ENCODE results near the gene ERICH2.

ERICH2 gene

DNA sequence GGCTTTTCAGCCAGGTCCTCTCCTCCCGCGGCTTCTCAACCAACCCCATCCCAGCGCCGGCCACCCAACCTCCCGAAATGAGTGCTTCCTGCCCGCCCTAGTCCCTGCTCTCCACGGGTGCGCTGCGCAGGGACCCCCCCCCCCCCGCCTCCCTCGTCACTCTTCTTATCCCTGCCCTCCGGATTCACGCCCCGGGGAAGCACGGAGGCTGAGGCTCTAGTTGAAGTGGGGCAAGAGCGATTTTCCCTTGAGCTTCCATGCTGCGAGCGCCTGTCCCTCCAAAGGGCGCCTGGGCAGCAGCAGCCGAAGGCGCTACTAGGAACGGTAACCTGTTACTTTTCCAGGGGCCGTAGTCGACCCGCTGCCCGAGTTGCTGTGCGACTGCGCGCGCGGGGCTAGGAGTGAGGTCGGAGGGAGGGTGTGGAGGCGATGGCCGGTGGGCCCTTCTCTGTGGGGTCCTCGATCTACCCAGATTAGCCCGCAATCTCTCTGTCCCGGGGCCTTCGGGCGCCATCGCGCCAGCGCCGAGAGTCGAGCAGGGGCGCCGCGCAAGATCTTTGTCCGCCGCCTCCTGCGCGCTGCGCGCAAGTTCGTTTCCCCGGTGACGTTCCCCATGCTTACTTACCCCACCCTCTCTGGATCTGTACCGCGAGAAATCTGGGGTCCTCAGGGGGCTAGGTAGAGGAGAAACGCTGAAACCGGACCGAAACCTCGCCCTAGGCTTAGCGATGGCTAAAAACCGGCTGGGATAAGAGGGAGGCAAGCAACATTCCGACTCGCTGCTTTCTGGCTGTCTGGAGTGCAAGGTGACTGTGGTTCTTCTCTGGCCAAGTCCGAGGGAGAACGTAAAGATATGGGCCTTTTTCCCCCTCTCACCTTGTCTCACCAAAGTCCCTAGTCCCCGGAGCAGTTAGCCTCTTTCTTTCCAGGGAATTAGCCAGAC, 47.2 kb downstream of the ERICH2 start:
- DNase-seq (ENCODE audit: low read depth in 2 of 2) = no peak

DNA sequence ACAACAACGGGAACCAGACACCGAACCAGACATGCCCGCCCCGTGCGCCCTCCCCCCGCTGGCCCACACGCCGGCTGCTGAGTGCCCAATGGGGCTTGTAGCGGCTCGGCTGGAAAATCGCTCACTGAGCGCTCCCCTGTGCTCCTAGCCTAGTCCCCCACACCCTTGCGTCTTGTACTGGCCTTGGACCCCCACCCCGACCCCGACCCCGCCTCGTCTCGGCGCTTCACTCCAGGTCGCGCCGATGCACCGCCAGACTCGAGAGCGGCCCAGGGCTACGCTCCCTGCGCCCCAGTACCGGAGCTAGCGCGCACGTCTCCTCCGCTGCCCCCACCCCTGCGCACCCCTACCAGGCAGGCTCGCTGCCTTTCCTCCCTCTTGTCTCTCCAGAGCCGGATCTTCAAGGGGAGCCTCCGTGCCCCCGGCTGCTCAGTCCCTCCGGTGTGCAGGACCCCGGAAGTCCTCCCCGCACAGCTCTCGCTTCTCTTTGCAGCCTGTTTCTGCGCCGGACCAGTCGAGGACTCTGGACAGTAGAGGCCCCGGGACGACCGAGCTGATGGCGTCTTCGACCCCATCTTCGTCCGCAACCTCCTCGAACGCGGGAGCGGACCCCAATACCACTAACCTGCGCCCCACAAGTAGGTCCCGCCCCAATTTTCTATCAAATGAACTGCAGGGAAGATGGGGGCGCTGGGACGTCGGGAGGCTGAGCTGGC, 48.0 kb downstream of the ERICH2 start:
- DNase-seq (ENCODE audit: low read depth in 2 of 2) = no peak

DNA sequence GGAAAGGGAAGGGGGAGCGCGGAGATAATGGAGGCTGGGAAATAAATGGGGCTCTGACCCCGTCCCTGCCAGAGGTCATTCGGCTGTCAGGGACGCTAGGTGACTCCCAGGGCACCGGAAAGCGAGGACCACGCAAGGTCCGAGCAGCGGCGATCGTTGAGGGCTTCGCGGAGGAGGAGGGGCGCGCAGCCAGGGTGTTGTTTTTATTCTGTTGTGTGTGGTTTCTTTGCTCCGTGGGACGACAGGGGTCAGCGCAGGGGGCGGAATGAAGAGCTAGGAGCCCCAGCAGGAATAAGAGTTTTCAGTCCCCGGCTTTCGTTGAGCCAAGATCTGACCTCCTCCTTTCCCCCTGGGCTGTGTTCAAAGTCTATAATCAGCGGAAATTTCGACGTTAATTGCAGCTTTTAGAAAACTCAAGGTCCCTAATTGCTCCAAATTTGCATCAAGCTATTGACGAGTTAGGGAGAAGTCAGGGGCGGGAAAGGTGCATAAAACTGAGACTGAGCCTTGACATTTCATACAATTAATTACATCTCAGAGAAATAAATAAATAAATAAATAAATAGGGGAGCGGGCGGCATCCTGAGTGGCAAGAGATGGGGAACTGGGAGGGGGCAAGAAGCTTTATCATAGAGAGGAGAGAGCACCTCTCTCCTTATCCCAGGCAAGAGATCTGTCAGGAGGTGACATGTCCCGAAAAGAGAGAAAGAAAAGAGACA, 48.7 kb downstream of the ERICH2 start:
- DNase-seq (ENCODE audit: low read depth in 2 of 2) = no peak

DNA sequence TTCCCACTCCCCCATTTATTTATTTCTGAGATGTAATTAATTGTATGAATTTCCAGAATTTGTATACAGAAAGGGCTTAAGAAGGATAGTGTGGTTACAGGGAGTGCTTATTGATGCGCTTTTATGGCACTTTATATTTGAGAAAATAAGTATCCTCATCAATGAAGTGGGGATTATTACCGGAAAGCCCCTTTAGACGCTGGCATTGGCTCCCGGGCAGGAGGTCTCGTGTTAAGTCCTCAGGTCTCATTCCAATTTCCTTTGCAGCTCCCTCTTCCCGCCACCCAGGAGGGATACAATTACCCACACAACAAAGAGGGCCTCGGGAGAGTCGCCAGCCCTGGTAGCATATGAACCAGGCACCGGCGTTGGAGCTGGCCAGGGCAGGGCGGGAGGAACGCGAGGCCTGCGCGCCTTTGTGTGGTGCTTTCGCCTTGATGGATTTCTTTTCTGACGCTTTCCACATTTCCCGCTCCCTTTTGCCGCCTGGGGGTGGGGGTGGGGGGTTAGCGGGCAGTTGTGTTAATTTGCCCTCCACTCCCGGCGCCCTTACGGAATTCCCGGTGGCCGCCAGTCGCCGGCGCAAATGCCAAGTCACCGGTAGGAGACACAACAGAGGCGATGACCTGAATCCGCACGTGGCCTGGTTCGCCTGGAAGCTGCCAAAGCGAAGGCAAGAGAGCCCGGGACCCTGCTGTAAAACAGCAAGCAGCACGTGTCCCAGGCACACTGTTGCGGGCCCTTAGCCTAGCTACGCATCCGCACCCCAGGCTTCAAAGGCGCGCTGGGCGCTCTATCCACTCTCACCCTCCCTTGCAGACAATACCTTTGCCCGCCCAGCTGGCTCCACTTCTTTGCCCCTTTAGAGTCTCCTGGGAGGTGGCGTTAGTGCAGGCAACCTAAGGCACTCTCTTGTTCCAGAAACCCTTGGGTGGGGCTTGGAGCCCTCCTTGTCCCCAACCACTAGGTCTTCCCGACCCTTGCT, 49.8 kb downstream of the ERICH2 start:
- no peak for DNase-seq (ENCODE audit: low read depth in 2 of 2)

DNA sequence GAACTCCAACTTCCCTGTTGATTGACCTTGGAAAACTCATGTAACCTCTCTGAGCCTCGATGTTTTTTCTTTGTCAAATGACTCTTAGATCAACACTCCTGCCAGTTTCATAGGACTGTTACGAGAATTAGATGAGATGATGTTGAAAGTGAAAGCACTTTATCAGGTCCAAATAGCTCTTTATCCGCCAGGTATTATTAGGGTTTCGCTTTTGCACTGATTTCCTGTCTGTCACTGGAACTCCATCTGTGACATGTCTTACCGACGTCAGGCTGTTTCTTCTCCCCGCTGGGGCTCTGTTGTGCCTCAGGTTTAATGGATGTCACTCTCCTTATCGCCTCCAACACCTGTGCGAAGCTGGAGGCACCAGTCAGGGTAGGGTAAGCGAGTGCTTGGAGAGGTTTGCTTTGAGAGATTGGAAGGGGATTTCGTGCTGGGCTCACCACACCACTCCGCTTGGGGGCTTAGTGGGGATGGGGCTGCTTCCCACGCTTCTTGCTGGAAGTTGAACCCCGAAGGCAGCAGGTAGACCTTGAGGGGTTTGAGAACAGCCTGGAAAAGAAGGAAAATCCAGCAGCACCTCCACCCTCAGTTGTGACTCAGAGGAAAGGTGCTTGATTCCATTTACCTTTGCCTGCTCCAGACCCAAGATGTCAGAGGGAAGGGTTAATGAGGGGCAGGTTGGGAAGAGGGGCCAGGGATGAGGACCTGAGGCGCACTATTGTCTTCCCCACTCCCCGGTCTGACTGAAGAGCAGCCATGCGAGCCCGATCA, 50.8 kb downstream of the ERICH2 start:
- DNase-seq (ENCODE audit: low read depth in 2 of 2) = no peak

DNA sequence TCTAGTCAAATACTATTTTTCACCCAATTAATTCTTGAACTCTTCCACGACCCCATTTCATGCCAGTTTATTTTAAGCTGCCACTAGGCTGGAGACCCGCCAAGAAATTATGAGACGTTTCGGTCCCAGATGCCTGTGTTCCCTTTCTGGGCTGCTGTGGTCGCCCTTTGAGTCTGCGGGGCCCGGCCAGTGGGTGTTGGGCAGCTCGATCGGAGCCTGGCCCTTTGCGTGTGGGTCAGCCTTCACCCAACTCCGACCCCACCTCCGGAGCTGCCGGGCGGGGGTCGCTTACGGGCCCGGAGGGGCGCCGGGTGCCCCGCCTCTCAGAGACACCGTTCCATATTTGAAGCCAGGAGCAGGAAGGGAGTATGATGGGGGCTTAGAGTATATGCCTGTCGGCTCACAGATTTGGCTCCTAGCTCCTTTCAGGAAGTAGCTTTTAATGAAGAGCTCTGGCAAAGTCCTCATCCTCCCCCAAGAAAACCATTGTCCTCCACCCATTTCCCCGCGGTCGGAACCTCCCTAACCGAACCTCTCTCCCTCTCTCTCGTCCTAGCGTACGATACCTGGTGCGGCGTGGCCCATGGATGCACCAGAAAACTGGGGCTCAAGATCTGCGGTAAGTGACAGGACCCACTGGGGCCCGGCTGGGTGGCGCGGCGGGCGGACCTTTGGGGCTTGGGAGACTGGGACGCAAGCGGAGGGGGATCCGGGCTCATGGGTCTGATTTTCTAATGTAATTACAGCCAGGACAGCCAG, 51.5 kb downstream of the ERICH2 start:
- no peak for DNase-seq (ENCODE audit: low read depth in 2 of 2)

DNA sequence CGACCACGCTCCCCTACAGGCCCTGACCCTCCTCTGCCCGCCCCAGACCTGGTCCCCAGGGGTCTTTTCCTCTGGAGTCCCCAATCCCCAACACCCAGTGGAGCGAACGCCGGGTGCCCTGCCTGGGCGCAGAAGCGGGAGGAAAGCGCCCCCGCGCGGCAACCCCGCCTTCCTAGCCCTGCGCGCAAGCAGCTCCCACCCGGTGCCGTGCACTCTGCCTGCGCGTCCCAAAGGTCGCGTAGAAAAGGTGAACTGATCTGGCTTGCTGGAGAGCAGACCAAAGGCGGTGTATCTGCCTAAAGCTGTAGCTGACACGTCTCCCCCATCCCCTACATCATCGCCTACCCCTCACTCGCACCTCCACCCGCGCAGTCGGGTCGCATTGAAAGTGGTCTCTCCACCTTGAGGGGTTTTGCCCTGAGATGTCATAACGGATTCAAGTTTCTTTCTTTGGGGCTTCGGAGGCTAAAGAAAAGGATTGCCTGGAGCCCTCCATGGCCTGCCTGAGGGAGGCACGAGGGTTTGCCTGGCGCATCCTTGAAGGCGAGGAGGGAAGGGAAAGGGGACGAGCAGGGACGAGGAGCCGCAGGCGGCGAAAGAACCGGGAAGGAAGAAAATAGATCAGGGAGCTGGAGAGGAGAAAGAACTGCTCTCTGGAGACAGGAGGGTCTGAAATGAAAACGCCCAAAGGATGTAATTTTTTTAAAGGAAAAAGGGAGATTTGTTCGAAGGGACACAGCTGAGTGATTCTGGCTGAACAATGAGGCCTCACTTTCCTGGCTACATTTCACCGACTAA, 52.3 kb downstream of the ERICH2 start:
- no peak for DNase-seq (ENCODE audit: low read depth in 2 of 2)

DNA sequence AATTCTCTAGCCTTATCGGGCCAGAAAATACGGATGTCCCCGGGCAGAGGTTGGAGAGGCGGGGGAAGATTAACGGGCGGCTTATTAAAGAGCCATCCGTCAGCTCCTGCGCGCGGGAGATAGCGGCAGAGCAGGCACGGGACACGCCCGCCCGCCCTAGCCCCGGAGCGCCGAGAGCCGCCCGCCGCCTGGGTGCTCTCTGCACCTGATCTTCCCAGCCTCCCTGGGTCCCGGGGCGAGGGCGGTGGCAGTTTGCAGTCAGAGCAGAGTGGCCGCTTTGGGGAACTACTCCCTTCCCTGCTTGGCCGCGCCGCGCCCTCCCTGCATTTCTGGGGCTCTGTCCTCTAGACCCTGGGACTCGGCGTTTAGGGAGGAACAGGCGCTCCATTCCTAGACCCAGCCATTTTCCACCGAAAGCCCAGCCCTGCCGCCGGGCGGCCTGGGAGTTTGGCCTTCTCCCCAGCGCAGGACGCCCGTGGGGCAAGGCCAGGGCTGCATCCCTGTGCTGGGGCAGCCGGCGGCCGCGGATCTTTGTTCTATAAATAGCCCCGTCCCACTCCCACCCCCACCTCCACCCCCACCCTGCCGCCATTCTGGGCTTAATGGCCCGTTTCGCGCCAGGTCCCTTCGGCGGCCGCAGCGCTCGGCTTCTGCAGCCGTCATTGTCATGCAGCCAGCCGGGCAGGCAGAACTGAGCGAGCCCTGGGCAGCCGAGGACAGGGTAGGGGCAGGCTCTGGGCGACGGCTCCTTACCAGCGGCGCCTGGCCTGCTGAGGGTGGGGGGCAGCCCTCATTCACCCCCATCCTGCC, 53.1 kb downstream of the ERICH2 start:
- DNase-seq (ENCODE audit: low read depth in 2 of 2) = no peak

DNA sequence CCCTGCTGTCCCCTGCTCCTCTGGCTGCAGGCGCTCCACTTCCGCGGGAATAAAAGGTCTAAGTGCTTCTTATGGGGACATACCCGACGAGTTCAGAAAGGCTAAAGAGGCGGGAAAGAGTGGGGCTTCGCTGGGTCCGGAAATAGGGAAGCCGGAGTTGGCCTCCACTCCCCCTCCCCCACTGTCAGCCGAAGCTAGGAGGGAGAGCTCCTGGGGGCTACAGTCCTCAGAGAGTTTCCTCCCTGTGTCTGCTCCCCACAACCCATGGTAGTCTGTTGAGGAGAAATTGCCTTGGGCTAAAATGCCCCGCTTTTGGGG, 53.7 kb downstream of the ERICH2 start:
- DNase-seq (ENCODE audit: low read depth in 2 of 2) = no peak

DNA sequence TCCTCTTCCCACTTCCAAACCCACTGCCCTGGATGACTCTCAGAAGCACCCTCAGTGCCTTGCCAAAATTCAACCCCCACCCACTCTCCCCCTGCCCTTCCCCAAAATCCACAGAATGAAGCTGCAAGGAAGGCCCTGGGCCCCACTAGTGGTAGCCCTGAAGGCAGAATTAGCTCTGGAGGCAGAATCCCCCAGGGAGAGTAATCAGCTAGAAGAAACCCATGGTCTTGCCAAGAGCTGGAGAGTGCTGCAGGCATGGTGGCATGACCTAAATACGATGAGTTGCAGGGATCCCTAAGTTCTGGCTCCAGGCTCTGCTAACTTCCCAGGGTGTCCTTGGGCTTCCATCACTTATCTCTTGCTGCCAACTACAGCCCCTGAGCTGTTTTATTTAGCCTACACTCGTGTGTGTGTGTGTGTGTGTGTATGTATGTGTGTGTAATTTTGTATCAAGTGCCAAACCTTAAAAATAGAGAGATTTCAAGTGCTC, 54.4 kb downstream of the ERICH2 start:
- no peak for DNase-seq (ENCODE audit: low read depth in 2 of 2)

DNA sequence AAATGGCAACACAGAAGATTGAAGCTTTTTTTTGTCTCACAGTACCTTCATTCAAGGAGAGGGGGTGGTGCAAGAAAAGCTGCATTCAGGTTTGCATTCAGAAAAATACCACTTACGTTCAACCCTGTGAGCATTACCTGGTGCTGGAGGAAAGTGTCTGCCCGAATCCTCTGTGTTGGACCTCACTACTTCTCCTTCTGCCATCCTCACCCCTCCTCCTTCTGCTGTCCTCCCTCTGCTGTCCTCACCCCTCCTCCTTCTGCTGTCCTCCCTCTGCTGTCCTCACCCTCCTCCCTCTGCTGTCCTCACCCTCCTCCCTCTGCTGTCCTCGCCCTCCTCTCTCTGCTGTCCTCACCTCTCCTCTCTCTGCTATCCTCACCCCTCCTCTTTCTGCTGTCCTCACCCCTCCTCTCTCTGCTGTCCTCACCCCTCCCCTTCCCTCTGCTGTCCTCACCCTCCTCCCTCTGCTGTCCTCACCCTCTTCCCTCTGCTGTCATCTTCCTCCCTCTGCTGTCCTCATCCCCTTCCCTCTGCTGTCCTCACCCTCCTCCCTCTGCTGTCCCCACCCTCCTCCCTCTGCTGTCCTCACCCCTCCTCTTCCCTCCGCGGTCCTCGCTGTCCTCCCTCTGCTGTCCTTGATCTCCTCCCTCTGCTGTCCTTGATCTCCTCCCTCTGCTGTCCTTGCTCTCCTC, 57.8 kb downstream of the ERICH2 start:
- DNase-seq (ENCODE audit: low read depth in 2 of 2) = no peak

DNA sequence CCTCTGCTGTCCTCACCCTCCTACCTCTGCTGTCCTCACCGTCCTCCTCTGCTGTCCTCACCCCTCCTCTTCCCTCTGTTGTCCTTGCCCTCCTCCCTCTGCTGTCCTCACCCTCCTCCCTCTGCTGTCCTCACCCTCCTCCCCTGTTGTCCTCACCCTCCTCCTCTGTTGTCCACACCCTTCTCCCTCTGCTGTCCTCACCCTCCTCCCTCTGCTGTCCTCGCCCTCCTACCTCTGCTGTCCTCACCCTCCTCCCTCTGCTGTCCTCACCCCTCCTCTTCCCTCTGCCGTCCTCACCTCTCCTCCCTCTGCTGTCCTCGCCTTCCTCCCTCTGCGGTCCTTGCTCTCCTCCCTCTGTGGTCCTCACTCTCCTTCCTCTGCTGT, 58.3 kb downstream of the ERICH2 start:
- no peak for DNase-seq (ENCODE audit: low read depth in 2 of 2)

DNA sequence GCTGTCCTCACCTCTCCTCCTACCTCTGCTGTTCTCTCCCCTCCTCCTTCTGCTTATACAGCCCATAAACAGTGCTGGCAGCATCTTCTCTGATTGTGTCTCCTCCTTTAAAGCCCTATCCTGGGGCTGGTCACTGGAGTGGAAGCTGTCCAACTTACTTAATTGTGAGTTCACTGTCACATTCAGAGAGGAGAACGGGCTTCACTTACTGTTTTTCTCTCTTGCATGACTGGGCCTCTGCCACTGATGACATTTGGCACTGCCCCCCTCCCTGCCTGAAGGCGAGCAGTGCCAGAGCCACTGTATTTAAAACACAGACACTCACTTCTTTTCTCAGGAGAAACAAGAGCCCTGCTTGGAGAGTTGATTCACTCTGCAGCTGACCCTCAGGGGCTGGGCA, 58.9 kb downstream of the ERICH2 start:
- DNase-seq (ENCODE audit: low read depth in 2 of 2) = no peak

DNA sequence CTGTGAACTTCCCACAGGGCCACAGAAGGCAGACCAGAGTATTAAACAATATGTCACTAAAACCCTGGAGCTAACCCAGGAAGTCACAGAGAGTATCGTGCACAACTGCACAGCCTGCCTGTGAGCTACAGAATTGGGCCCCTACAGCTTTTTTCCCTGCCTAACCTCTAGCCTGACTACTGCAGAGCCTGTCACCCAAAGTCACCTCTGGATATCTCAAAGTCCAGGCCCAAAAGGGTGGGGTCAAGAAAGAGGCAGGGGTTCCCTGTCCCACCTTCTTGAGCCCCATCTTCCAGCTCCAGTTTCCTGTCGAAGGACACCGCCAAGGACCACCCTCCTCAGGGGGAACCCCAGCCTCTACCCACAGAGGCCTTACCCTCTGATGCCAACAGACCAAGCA, 60.0 kb downstream of the ERICH2 start:
- no peak for DNase-seq (ENCODE audit: low read depth in 2 of 2)

DNA sequence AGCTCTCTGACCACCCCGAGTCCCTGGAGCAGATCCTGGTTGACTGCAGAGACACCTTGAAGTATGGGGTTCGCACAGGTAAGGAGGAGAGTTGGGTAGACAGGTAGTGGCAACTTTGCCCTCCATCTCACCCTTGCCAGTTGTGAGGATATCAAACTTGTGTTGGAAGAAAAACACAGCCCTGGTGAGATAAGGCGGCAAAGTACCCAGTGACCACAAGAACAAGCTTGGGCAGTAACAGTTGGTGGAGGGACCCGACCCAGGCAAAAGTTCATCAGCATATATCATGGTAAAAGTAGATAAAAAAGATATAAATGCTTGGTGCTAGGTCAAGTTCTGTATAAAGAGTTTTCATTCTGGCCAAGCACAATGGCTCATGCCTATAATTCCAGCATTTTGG, 60.9 kb downstream of the ERICH2 start:
- no peak for DNase-seq (ENCODE audit: low read depth in 2 of 2)

DNA sequence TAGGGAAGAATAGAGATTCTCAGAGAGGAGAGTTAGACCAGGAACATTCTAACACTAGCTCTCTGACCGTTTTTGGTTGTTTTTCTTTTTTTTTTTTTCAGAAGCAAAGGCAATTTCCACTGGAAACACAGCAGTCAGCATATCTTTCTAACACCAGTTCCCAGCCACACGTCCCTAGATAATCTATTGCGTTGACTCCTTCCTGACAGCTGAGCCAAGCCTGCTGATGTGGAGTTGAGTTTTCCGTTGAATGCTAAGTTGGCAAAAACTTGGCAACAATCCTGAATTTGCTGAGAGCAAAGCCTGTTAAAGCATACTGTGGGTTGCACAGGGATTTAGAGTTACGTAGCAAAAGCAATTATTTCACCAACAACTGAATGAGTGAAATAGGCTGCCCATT, 65.8 kb downstream of the ERICH2 start:
- no peak for DNase-seq (ENCODE audit: low read depth in 2 of 2)

DNA sequence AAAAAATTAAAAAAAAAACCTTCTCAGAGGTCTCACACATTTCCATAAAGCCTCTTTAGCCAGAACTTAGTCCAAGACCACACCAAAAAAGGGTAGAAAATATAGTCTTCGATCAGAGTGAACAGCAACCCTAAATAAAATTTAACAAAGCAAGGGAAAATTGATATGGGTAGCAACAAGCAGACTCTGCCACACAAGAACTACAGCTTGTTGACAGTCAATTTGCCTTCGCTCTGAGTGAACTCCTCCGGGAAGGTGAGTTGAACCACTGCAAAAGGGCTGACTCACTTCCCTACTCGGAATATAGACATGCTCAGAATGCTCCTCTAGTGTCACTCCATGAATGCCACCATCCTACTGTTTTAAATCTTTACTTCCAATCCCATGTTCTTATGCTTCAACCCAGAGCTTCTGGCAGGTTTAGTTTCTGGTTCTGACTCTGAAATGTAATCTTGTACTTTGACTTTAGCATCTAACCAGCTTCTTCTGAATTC, 70.6 kb downstream of the ERICH2 start:
- DNase-seq (ENCODE audit: low read depth in 2 of 2) = no peak

All from stimulated activated CD8-positive, alpha-beta memory T cell treated with anti-CD3 and anti-CD28 coated beads, Interleukin-2, amount 100 ng/mL, for 1 hour (primary cell).